Smooth muscle cell (in vitro differentiated cells): ENCODE measurements around the gene PCP2. TPM values are rescaled to one million over a fixed set of nuclear protein-coding genes. Genes with fewer than 3 reads are reported as not detected.
A peak's percentile ranks its signal among the peaks of the same experiment; 100 is the strongest.

Source experiments
- DNase-seq: peaks from one replicate; lab custom pipeline; 2025; ENCODE audit not compliant: unreplicated experiment; lab: John Stamatoyannopoulos, UW
- H2AFZ ChIP-seq: fragments of 200-600 bp; sonication (generic); 2 replicates; pipeline ENCODE4 v1.6.0; 2016; ENCODE audit warnings: antibody characterized with exemption, low read depth, mild to moderate bottlenecking
- H3F3A ChIP-seq: fragments of 200-600 bp; sonication (generic); 2 replicates; pipeline ENCODE4 v1.6.0; 2017; ENCODE audit warnings: antibody characterized with exemption, low read depth
- H3K27ac ChIP-seq: fragments of 200-600 bp; sonication (generic); 2 replicates; pipeline ENCODE4 v1.5.1; 2016; ENCODE audit warnings: low read depth, mild to moderate bottlenecking
- H3K27me3 ChIP-seq: fragments of 200-600 bp; sonication (generic); 2 replicates; pipeline ENCODE4 v1.6.1; 2016; ENCODE audit warnings: low read depth, mild to moderate bottlenecking
- H3K36me3 ChIP-seq: fragments of 200-600 bp; sonication (generic); 2 replicates; pipeline ENCODE4 v1.5.1; 2016; ENCODE audit warnings: low read depth
- H3K4me1 ChIP-seq: fragments of 200-600 bp; sonication (generic); 2 replicates; pipeline ENCODE4 v1.5.1; 2016; ENCODE audit warnings: low read depth
- H3K4me2 ChIP-seq: fragments of 200-600 bp; sonication (generic); 2 replicates; pipeline ENCODE4 v1.6.0; 2016; ENCODE audit warnings: mild to moderate bottlenecking
- H3K4me3 ChIP-seq: fragments of 200-600 bp; sonication (generic); 2 replicates; pipeline ENCODE4 v1.5.1; 2016; ENCODE audit warnings: mild to moderate bottlenecking
- H3K79me2 ChIP-seq: fragments of 200-600 bp; sonication (generic); 2 replicates; pipeline ENCODE4 v1.6.0; 2016; ENCODE audit warnings: low read depth, mild to moderate bottlenecking
- H3K9ac ChIP-seq: fragments of 200-600 bp; sonication (generic); 2 replicates; pipeline ENCODE4 v1.6.0; 2016; ENCODE audit warnings: low read depth
- H3K9me3 ChIP-seq: fragments of 200-600 bp; sonication (generic); replicated peaks from 2 replicates; pipeline ENCODE4 v1.5.1; 2016; ENCODE audit warnings: low read depth
- H4K20me1 ChIP-seq: fragments of 200-600 bp; sonication (generic); 2 replicates; pipeline ENCODE4 v1.6.0; 2016; ENCODE audit warnings: low read depth
- WGBS: methylation state at CpG from one replicate; pipeline ENCODE4 v1.1.7; 2016; ENCODE audit warnings: low lambda C conversion rate; 5-methylcytosine and 5-hydroxymethylcytosine counted together
- polyA plus RNA-seq: library from polyadenylated mRNA; unstranded; fragments of >200 nt; fragmentation: Nextera tagmentation; extraction: Ambion mirVana; gene quantifications from 2 replicates; pipeline ENCODE4 v1.2.1, GENCODE V29; 2016
- total RNA-seq: library from RNA; depleted of rRNA; stranded (reverse); fragments of >200 nt; gene quantifications from 2 replicates; pipeline ENCODE4 v1.2.3, GENCODE V29; 2014
- TF ChIP-seq, protein P1 (sequence below): fragments of 200-600 bp; sonication (generic); IDR thresholded peaks from 2 replicates; pipeline ENCODE4 v1.5.1; 2017; ENCODE audit warnings: borderline replicate concordance, mild to moderate bottlenecking, antibody characterized with exemption; ENCODE audit not compliant: insufficient read depth, poor library complexity, severe bottlenecking

The PCP2 gene
- not detected in 2 replicates for total RNA-seq
- 0.35 and 0.56 TPM in 2 replicates for polyA plus RNA-seq

DNA sequence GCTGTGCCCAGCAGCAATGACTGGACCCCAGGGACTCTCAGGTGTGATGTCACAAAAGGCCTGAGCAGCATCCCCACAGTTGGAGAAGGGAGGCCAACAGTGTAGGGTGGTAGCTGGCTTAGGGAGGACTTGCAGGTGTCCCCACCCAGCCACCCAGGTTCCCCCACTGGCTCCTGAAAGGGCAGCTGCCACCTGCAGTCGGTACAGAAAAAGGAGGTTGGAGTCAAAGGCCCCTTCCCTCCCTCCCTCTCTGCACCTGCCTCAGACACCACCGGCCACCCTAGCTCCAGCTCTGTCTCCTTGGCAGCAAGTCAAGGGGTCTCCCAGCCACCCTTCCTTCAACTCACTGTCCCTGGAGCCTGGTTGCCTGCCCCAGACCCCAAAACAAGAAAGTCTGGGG lies at the start of gene PCP2:
TSS of gene PCP2 (minus strand) at position 22 of the 400 bp plus-strand sequence. CDS start 262 bp downstream, outside the sequence.
- Histone ChIP-seq H3K27me3 (peaks cover 30% of the 10 kb centered on the region), H2AFZ (no peak within 1 kb of the TSS), H3F3A (no peaks in the 10 kb centered on the region), H3K9me3 (no peaks in the 10 kb centered on the region), H3K4me2 (no peak within 1 kb of the TSS), H3K9ac (no peak within 1 kb of the TSS), H3K4me1 (peaks cover 11% of the 10 kb centered on the region), H3K4me3 (no peak within 1 kb of the TSS), H3K79me2 (peaks cover 21% of the 10 kb centered on the region), H3K27ac (no peak within 1 kb of the TSS), H3K36me3 (no peaks in the 10 kb centered on the region), H4K20me1 (no peaks in the 10 kb centered on the region)
- TF ChIP-seq, protein P1, sequence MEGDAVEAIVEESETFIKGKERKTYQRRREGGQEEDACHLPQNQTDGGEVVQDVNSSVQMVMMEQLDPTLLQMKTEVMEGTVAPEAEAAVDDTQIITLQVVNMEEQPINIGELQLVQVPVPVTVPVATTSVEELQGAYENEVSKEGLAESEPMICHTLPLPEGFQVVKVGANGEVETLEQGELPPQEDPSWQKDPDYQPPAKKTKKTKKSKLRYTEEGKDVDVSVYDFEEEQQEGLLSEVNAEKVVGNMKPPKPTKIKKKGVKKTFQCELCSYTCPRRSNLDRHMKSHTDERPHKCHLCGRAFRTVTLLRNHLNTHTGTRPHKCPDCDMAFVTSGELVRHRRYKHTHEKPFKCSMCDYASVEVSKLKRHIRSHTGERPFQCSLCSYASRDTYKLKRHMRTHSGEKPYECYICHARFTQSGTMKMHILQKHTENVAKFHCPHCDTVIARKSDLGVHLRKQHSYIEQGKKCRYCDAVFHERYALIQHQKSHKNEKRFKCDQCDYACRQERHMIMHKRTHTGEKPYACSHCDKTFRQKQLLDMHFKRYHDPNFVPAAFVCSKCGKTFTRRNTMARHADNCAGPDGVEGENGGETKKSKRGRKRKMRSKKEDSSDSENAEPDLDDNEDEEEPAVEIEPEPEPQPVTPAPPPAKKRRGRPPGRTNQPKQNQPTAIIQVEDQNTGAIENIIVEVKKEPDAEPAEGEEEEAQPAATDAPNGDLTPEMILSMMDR = no peak
- WGBS = 57% methylated on average over 1 of the region's 2 CpGs
- DNase-seq = no peak

DNA sequence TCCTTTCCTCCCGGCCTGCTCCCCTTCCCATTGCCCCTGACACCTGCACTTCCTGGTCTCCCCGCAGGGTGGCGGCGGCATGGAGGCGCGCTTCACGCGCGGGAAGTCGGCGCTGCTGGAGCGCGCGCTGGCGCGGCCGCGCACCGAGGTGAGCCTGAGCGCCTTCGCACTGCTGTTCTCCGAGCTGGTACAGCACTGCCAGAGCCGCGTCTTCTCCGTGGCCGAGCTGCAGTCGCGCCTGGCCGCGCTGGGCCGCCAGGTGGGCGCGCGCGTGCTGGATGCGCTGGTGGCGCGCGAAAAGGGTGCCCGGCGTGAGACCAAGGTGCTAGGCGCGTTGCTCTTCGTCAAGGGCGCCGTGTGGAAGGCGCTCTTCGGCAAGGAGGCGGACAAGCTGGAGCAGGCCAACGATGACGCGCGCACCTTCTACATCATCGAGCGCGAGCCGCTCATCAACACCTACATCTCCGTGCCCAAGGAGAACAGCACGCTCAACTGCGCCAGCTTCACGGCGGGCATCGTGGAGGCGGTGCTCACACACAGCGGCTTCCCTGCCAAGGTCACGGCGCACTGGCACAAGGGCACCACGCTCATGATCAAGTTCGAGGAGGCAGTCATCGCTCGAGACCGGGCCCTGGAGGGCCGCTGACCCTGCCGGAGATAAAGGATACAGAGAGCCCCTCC lies 48.8 kb upstream of the PCP2 start:
- no peak overlapping the region for H3K9ac ChIP-seq
- no peaks in the 10 kb centered on the region for H3F3A ChIP-seq
- WGBS = 95% methylated on average over 39 of the region's 74 CpGs
- H3K27me3 ChIP-seq = peaks cover 4% of the 10 kb centered on the region
- H3K36me3 ChIP-seq = no peaks in the 10 kb centered on the region
- no peak overlapping the region for H2AFZ ChIP-seq
- H3K9me3 ChIP-seq = no peaks in the 10 kb centered on the region
- H4K20me1 ChIP-seq = peaks cover 36% of the 10 kb centered on the region
- H3K4me1 ChIP-seq = no peaks in the 10 kb centered on the region
- DNase-seq = no peak
- no peak overlapping the region for H3K4me3 ChIP-seq
- H3K79me2 ChIP-seq = peaks cover 5% of the 10 kb centered on the region
- no peak overlapping the region for H3K27ac ChIP-seq
- no peak overlapping the region for H3K4me2 ChIP-seq
- TF ChIP-seq, protein P1 = no peak

DNA sequence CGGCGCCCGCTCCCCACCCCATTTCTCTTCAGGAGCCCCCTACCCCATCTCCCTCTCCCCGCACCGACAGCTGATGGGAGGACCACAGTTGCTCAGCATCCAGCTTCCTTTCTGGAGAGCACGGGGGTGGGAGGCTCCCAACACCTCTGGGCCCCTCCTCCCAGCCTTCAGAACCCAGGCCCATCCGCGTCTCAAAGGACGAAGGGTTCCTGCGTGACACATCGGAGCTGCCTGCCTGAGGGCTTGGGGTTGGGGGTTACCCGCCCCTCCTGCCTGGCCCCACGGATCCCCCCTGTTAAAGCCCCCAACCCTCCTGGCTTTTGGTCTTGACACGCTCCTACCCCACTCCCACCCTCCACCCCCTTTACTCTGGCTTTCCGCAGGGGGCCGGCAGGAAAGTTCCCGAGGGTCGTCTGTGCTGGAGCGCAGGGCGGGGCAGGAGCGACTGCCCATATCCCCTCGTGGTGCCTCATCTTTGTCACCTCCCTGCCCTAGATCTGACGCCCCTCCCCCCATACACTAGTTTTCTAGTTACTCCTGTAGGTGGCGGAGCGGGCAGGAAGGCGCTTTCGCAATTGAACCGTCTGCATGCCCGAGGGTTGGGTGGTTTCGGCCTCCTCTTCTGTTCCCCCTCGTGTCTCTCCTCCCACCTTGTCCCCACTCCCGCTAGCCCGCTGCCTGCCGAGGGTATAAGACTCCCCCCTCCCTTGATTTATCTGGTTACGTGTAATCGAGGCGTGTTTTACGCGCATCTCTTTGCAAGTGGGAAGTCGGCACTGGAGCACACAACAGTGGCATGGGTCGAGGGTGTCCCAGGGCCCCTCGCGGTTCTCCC lies 48.0 kb upstream of the PCP2 start:
- Histone ChIP-seq H3K4me3 (peak overlapping the region; percentile 100), H3K9me3 (no peaks in the 10 kb centered on the region), H2AFZ (peak overlapping the region; percentile 100), H3K4me1 (no peaks in the 10 kb centered on the region), H3K79me2 (peaks cover 5% of the 10 kb centered on the region), H3K4me2 (peak overlapping the region; percentile 97), H3K36me3 (no peaks in the 10 kb centered on the region), H4K20me1 (peaks cover 36% of the 10 kb centered on the region), H3K27me3 (peaks cover 10% of the 10 kb centered on the region), H3K27ac (no peak overlapping the region), H3K9ac (peak overlapping the region; percentile 91), H3F3A (no peaks in the 10 kb centered on the region)
- 35% methylated on average over 34 of the region's 43 CpGs for WGBS
- DNase-seq = peak; percentile 22
- TF ChIP-seq, protein P1 = peak; percentile 35
